Caki2 (cell line): ENCODE measurements around the gene CAB39L. TPM values are rescaled to one million over a fixed set of nuclear protein-coding genes. Genes with fewer than 3 reads are reported as not detected.
"Not testable (repeated sequence)": the region's sequence is repeated elsewhere in the genome, so short reads cannot be mapped to it uniquely, and the experiment has no call there.

Experiments
- DNase-seq: peaks from one replicate; pipeline ENCODE4 v3.0.0-alpha.2; 2015; ENCODE audit warnings: low read depth
- in situ Hi-C: cut with HindIII; loops from 2 replicates; pipeline ENCODE4 v1.10.0; 2016; ENCODE audit warnings: low sequenced_read_pairs, low pct_unique_long_range_greater_than_20kb, mixed read lengths
- total RNA-seq: library from RNA; depleted of rRNA; stranded (reverse); fragments of >200 nt; shearing (Covaris generic); gene quantifications from 2 replicates; pipeline ENCODE4 v1.2.3, GENCODE V29; 2014; ENCODE audit warnings: low replicate concordance

The CAB39L gene
- total RNA-seq, 1 experiment from 2014 or later: 11.9 TPM

DNA sequence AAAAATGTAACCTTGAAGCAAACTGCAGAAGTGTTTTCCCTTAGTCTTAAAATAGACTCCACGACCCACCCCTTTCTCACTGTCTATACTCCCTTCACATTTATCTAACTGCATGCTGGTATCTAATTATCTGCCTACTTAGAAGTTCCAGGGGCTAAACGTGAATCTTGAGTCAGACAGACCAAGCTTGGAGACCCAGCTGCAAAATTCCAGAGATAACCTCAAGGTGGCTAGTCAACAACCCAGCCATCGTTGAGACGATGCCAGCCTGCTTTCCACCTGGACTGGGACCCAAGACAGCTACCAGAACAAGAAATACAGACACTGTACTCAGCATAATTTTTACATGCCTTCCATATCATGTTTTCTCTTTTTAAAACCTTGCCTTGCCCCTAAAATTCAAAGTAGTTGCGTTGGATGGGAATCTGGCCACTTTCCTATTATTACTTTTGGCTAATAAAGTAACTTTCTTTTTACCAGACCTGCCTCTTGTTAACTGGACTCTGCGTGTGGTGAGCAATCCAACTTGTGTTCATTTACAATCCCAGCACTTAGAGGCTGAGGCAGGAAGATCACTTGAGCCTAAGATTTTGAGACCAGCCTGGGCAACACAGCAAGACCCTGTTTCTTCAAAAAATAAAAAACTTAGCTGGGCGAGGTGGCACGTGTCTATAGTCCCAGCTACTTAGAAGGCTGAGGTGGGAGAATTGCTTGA, 113.9 kb downstream of the CAB39L start:
- DNase-seq: no peak
- in situ Hi-C loops: no loop called here

DNA sequence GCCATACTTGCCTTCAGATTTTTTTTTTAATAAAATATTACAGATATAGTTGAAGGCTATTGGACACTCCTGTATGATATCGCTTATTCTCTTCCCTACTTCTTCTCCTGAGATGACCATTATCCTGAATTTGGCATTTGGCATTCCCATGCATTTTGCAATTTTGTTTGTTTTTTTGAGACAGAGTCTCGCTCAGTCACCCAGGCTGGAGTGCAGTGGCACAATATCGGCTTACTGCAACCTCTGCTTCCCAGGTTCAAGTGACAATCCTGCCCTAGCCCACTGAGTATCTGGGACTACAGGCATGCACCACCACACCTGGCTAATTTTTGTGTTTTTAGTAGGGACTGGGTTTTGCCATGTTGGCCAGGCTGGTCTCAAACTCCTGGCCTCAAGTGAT, 116.7 kb downstream of the CAB39L start:
- in situ Hi-C loops, DNase-seq: not testable (repeated sequence)

GRCh38 chr13:49326222-49326917, 117.5 kb downstream of the CAB39L start:
- no peak for DNase-seq
- in situ Hi-C loops: no loop called here

GRCh38 chr13:49323344-49323743, 120.5 kb downstream of the CAB39L start:
- in situ Hi-C loops: no loop called here
- no peak for DNase-seq

DNA sequence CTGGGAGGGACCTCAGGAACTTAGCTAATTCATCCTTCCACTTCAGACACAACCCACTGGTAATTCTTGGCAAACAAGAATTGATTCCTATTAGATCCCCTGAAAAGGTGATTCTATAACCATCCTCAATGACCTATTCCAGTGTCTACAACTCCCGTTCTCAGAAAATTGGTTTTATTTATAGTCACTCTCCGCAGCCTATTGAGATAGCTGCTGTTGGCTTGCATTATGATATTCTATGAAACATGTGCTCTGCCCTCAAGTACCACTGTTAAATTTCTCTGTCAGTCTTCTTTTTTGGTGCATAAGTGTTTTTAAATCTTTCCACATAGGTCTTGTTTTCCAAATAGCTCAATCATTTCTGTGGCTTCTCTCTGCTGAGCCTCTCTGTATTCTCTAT, 121.2 kb downstream of the CAB39L start:
- in situ Hi-C loops: no loop called here
- DNase-seq: no peak

DNA sequence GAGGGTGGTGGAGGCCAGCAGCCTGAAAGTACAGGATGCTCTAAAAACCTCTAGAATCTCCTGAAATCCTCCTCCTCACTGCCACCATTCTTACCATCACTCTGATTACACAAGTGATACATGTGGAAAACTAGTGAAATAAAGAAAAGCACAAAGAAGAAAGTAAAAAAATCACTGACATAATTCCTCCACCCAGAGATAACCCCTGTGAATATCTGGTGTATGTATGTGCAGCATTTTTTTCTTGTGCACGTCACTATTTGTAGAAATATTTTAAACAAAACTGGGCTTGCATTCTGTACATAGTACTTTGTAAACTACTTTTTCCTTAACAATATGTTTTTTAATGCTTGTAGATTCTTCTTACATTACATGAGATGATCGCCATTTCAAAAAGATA, 122.9 kb downstream of the CAB39L start:
- in situ Hi-C loops: no loop called here
- no peak for DNase-seq

DNA sequence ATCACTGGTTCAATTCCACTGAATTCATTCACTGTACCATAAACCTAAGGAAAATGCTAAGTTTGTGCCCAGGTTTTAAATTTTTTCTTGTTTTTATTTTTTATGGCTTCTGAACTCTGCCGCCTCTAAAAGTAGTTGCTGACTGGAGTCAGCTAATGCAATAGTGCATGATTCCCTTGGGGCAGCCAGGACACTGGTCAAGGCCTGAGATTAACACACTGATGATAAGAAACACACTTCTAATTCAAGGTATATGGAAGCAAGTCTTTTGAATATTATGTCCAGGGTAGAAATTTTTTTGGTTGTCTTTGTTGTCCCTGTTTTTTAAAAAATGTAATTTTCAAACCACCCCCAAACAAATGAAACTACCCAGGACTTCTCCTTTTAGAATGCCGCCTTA, 123.9 kb downstream of the CAB39L start:
- in situ Hi-C loops: no loop called here
- DNase-seq: no peak

- no peak for DNase-seq
- in situ Hi-C loops: no loop called here
These were observed 124.3 kb downstream of the CAB39L start for GRCh38 chr13:49319551-49319950.

DNA sequence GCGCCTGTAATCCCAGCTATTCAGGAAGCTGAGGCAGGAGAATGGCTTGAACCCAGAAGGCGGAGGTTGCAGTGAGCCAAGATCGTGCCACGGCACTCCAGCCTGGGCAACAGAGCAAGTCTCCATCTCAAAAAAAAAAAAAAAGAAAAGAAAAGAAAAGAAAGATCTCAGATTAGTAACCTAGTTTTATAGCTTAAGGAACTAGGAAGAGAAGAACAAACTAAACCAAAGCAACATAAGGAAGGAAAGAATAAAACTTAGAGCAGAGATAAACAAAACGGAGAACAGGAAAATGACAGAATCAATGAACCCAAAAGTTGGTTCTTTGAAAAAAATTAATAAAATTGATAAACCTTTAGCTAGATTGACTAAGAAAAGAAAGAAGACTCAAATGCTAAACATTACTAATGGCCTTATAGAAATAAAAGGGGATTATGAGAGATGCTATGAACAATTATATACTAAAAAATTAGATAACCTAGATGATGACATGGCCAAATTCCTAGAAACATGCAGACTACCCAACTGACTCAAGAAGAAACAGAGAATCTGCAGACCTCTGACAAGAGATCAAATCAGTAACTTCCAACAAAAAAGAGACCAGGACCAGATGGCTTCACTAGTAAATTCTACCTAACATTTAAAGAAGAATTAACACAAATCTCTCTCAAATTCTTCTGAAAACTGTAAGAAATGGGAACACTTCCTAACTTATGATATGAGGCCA, 127.9 kb downstream of the CAB39L start:
- no peak for DNase-seq
- in situ Hi-C loops: no loop called here

- in situ Hi-C loops: no loop called here
- DNase-seq: no peak
These were observed 128.8 kb downstream of the CAB39L start for GRCh38 chr13:49315036-49315565.

DNA sequence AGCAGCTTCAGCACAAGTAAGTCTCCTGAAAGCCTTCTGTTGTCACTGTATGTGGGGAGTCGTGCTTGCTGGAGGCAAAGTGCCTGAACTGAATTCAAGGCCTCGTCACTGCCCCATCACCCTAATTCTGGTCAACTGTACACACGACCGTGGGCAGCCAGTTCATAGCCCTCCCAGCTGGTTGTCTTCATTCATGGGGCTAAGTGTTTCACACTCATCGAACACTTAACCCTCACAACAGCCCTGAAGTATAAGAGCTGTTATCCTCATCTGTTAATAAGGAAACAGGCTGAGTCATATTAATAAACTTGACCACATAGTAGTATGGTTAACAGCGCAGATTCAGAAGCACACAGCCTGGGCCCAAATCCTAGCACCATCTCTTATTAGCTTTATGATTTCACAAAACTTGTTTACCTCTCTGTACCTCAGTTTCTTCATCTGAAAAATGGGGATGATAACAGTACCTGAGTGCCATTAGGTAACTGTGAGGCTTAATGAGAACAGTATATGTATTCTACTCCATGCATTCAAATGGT, 129.5 kb downstream of the CAB39L start:
- no peak for DNase-seq
- in situ Hi-C loops: no loop called here

DNA sequence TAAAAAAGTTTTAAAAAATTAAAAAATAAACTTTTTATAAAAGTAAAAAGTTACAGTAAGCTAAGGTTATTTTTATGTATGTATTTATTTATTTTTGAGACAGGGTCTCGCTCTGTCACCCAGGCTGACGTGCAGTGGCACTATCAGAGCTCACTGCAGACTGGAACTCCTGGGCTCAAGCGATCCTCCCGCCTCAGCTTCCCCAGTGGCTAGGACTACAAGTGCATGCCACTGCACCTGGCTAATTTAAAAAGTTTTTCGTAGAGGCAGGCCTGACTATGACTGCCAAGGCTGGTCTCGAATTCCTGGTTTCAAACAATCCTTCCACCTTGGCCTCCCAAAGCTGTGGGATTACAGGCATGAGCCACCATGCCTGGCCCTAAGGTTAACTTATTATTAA, 132.0 kb downstream of the CAB39L start:
- in situ Hi-C loops: no loop called here
- DNase-seq: no peak

DNA sequence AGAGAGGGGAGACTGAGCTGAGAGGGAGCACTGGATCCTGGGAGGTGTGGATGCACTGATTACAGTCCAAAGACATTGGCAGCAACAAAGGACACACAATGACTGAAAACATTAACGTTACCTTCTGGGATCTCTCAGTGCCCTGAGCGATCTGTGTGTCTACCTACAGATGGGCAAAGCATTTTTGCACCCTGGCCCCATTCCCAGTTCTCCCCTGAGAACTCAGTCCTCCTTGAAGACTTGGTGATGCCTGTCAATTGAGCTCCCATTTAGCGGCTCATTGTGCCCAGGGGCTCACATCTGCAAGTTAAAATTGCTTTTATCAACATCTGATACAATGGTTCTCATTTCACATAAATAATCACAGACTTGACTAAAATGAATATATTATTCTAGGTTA, 133.6 kb downstream of the CAB39L start:
- no peak for DNase-seq
- in situ Hi-C loops: no loop called here

DNA sequence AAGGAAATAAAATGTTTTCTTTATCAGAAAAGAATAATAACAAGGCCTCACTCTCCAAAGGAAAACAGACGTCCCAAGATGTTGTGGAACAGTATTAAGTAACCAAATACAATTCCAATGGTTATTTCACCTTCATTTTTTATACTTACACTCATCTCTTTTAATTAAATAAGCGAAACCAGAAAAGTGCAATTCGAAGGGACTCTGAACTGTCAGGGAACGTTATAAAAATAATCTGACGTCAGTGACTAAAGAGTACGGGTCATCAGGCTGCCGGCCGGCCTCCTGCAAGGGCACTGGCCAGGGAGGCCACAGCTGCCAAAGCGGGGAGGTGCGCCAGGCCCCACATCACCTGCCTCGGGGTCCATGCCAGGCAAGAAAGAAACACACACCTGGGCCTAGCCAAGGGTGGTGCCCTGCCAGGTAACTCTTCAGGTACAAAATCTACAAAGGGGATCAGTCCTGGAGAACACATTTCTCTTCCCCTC, 134.9 kb downstream of the CAB39L start:
- in situ Hi-C loops: no loop called here

GRCh38 chr13:49308097-49308875, 135.6 kb downstream of the CAB39L start:
- in situ Hi-C loops: no loop called here
- no peak for DNase-seq

More for the DNA sequence above, 134.9 kb downstream of the CAB39L start:
- DNase-seq: no peak

- in situ Hi-C loops: no loop called here
- DNase-seq: no peak
These were observed 136.5 kb downstream of the CAB39L start for GRCh38 chr13:49307365-49307764.

DNA sequence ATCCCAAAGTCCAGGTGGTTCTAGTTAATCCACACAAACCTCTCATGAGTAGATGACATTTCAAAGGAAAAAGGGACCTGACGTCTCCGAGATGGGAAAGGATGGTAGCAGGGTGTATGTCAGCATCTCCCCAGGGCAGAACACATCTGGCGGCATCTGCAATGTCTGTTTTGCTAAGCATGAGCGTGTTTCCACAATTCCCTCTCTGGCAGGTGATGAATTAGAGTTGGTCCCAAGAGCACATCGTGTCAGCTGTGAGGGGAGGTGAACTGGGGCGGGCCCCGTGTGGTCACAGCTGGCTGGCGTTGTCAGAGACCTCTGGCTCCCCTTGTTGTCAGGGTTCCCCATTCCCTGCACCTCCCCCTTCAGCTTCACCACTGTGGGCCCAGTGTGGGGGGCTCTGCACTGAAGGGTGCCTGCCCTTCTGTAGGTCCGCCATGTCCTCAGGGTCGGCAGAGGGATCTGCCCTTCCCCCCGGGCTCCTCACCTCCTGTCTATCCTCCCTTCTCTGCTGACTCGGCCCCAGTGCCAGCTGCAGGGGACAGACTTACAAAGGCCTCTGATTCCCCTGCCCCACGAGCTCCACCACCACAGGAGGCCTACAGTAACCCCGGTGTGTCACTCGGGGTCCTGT, 138.0 kb downstream of the CAB39L start:
- DNase-seq: no peak
- in situ Hi-C loops: no loop called here
